Cerebellar nuclear complex (tissue), 1 donor: ENCODE measurements around the gene SCN4A.
"Not testable (repeated sequence)": the region's sequence is repeated elsewhere in the genome, so short reads cannot be mapped to it uniquely, and the experiment has no call there.

Experiments used
- DNase-seq, 2 experiments: peaks; one replicate each; lab custom pipeline; 2025; lab: John Stamatoyannopoulos, UW

SCN4A gene

DNA sequence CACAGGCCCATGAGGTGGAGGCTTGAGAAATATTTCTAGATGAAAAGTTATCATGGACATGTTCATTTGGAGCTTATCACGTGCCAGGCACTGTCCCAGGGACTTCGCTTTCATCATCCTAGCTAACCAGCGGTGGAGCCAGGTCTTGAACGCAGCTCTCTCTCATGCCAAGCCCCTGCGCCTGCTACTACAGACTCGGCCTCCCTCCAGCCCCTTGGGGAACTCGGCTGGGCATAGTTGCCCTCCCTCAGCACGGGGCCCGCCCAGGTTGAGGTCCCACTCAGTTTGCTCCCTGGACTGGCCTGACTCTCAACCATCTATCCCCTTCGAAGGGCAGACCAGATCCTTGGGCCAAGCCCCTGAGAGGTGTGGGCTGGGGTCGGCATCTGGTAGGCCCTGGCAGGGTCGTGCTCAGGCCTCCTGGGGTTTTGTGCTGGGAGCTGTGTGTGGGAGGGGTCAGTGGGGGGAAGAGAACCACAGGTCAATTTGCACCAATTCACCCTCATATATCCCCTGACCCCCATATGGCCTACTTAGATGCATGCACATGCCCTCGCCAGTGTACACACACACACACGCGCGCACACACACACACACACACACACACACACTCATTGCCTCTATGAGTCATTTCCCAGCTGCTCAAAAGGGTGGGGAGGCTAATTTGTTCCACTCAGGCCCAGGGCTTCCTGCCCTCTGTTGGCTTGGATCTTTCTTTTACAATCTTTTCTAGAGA lies 12.1 kb upstream of the SCN4A start:
- DNase-seq: no peak

GRCh38 chr17:63984236-63984635 lies 11.5 kb upstream of the SCN4A start:
- DNase-seq: no peak

DNA sequence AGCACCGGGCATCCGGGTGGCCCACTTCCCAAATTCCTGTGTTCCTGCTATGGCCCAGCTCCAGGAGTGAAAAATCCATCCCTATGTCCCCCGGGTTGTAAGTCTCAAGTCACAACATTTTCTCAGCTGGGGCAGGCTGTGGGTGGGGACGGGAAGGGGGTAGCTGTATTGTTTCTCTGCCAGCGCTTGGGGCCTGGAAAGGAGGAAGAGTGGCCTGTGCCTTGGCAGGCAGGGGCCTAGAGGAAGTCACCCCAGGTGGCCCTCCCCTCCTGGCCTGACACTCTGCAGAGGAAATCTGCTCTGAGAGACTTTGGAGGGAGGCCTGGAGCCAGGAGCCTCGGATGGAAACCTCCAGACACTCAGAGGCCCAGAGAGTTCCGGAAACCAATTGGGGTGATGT lies 10.6 kb upstream of the SCN4A start:
- DNase-seq: no peak

GRCh38 chr17:63982641-63983040 lies 9.9 kb upstream of the SCN4A start:
- not testable (repeated sequence) for DNase-seq

DNA sequence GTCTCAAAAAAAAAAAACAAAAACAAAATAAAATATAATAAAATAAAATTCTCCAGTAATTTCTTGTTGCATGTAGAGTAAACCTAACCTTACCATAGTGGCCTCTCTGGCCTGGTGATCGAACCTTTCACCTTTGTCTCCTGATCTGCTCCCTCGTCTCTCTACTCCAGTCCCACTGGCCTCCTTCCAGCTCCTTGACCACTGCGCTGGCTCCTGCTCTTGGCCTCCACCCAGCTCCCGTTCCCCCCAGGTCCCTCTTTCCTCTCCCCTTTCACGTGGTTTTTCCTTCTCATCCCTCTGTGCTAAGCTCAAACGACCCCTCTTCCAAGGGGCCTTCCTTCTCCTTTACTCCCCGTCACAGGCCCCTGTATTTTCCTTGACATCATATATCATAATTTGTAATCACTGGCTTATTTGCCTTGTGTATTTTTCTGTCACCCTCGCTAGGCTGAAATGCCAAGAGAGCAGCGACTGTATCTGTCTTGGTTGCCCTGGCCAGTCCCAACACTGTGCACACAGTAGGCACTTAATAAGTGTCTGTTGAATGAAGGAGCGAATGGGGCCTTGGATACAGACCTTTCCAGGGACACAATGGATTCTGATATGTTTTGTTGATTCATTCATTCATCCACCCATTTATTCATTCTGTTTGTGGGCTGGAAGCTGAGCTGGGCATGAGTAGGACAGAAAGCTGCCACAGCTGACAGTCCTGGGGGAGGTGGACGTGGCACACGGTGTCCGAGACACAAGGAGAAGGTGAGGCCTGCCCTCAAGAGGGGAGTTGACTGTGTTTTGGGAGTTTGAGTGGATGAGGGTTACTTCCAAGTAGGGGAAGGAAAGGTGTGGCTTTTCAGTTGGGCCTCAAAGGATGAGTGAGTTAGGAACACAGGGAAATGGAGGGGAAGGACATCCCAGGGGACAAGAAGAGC lies 5.8 kb upstream of the SCN4A start:
- DNase-seq: no peak

DNA sequence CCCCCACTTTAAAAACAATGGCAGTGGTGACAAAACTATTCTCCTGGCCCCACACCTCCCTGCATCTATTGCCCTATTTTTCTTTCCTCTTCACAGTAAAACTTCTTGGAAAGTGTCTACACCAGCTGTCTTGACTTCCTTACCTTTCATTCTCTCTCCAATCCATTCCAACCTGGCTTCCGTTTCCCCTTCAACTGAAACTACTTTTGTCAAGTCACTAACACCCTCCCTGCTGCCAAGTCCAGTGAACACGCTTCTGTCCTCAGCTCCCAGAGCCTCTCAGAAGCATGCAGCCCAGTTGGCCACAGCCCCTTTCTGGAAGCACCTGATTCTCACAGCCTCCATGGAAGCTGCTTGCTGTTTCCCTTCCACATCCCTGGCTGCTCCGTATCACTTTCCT lies 4.0 kb upstream of the SCN4A start:
- DNase-seq: no peak

GRCh38 chr17:63975541-63976092 lies 2.9 kb upstream of the SCN4A start:
- DNase-seq: no peak

GRCh38 chr17:63974594-63975192 lies 2.0 kb upstream of the SCN4A start:
- DNase-seq: no peak

GRCh38 chr17:63973930-63974593 lies 1.3 kb upstream of the SCN4A start:
- no peak for DNase-seq

DNA sequence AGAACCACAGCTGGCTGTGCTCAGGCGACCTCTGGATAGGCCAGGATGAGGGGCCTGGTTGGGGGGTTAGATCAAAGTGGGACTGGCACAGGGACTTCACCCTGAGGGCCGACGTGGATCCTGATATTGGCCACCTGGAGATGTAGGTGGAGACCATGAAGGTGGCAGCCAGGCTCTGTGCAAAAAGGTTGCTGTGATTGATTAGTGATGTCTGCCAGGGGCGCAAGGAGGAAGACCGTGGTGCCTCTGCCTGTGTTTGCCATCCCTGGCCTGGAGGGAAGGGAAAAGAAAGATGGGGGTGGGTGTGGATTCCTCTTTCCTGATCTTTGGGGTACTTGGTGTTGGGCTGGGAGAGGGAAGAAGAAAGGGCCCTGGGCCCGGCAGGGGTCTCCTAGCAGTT lies 529 bp upstream of the SCN4A start:
- DNase-seq: no peak

DNA sequence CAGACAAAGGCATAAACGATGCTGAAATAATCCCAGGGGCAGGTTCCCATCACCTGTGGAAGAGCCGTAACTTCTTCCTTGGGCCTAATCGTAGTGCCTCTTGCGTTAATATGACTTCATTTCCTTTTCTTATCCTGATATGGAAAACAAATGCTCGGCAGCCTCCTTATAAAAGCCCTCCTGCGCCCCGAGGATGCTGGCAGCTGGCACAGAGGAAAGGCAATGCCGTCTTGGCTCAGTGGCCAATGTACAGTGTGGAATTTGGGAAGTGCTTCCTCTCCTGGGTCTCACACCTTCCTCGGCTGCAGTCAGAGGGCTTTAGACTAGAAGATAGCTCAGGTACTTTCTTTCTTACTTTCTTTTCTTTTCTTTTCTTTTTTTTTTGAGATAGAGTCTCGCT lies 3.4 kb downstream of the SCN4A start:
- DNase-seq: no peak

- no peak for DNase-seq
Measured at GRCh38 chr17:63967953-63968352, 4.8 kb downstream of the SCN4A start.

- no peak for DNase-seq
Measured at GRCh38 chr17:63966646-63967264, 6.0 kb downstream of the SCN4A start.

GRCh38 chr17:63963123-63963522 lies 9.6 kb downstream of the SCN4A start:
- DNase-seq: no peak

- no peak for DNase-seq
Measured at GRCh38 chr17:63962298-63962744, 10.4 kb downstream of the SCN4A start.

- no peak for DNase-seq
Measured at GRCh38 chr17:63961355-63962212, 11.1 kb downstream of the SCN4A start.

- DNase-seq: no peak
Measured at GRCh38 chr17:63960430-63960829, 12.3 kb downstream of the SCN4A start.

GRCh38 chr17:63960006-63960405 lies 12.7 kb downstream of the SCN4A start:
- DNase-seq: no peak

GRCh38 chr17:63956296-63956920 lies 16.3 kb downstream of the SCN4A start:
- no peak for DNase-seq

DNA sequence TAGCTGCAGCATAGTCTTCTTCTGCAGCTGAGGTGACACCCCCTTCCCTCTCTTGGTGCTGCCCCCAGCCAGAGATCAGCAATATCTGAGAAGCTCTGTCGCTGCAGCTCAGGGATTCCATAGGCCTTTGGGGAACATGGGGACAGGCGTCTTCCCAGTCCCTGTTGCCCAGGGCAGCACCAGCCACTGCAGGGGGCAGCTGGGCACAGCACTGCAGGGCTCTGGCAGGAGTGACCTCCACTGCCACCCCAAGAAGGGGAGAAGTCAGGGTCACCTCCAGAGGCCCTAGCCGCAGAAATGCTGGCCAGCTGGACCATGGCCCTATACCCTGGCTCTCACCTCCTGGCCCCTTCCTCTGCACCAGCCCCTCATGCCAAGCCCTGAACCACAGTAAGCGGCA lies 16.9 kb downstream of the SCN4A start:
- no peak for DNase-seq
